Activated CD4-positive, alpha-beta T cell treated with anti-CD3 and anti-CD28 coated beads, Interleukin-2, amount 50 U/mL, for 1 hour (primary cell): ENCODE results near the gene SCYL2.
"Not testable (repeated sequence)": the region's sequence is repeated elsewhere in the genome, so short reads cannot be mapped to it uniquely, and the experiment has no call there.

ENCODE experiments used
- DNase-seq: peaks from one replicate; pipeline ENCODE4 v3.0.0-alpha.2; 2020

The SCYL2 gene

GRCh38 chr12:100331871-100332270 is 64.9 kb downstream of the SCYL2 start:
- DNase-seq: no peak

- no peak for DNase-seq
Observed at GRCh38 chr12:100332852-100333251, 65.9 kb downstream of the SCYL2 start.

DNA sequence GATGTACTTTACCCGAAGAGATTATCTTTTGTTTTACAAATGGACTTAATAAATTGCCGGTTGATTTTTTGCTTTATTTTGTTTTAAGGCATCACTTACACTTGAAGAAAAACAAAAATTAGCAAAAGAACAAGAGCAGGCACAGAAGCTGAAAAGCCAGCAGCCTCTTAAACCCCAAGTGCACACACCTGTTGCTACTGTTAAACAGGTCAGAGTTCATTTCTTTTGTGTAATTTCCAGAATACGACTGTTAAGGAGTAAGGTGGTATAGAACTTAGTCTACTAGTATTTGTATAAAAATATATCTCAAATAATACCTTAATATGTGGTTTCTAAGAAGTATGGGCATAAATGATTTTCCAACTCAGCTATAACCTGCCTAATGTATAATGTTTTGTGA is 70.3 kb downstream of the SCYL2 start:
- DNase-seq: no peak

DNA sequence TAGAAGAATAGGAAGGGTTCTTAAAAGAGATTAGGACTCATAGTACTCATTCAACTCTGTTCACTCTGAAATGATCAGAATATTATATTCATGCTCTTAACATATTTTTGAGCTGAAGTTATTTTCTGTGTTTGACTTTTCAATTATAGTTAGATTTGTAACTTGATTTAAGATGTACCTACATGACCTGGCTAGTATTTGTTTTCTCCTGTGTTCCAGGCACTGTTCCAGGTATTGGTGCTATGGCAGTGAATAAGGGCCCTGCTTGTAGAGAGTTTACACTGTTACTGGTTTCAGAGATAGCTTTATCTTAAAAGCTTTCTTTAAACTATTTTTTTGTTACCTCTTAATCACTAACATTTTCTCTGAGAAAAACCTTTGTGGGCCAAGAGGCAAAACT is 70.8 kb downstream of the SCYL2 start:
- no peak for DNase-seq

DNA sequence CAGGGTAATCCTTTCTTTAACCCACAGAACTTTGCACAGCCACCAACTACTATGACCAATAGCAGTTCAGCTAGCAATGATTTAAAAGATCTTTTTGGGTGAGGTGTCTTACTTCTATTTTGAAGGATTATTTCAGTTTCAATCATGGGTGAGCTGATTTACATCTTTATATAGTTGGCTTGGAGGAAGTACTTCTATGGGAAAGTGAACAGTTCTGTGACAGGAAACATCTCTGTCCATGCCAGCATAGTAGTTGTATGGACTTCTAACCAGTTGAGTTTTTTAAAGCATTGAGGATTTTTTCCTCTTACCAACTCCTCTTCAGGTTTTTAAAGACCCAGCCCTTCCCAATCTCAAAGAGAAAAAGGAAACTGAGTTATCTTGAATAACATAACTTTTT is 72.1 kb downstream of the SCYL2 start:
- DNase-seq: no peak

GRCh38 chr12:100342897-100343296 is 75.9 kb downstream of the SCYL2 start:
- not testable (repeated sequence) for DNase-seq

GRCh38 chr12:100344351-100344750 is 77.4 kb downstream of the SCYL2 start:
- DNase-seq: not testable (repeated sequence)

- DNase-seq: no peak
Observed at GRCh38 chr12:100345020-100345767, 78.2 kb downstream of the SCYL2 start.

DNA sequence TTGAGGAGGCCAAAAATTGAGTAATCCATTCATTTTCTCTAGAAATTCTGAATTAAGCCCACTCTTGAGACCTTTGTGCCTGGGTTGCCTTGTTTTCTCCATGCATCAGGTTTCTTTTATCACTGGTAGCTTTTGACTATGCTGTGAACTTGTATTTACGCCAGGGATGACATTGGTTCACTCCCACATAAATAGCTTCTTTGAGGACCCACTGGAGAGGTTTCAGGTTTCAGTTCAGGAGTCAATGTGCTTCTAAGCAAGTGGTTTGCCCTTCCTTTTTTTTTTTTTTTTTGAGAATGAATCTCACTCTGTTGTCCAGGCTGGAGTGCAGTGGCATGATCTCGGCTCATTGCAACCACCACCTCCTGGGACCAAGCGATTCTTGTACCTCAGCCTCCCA is 79.7 kb downstream of the SCYL2 start:
- DNase-seq: no peak

DNA sequence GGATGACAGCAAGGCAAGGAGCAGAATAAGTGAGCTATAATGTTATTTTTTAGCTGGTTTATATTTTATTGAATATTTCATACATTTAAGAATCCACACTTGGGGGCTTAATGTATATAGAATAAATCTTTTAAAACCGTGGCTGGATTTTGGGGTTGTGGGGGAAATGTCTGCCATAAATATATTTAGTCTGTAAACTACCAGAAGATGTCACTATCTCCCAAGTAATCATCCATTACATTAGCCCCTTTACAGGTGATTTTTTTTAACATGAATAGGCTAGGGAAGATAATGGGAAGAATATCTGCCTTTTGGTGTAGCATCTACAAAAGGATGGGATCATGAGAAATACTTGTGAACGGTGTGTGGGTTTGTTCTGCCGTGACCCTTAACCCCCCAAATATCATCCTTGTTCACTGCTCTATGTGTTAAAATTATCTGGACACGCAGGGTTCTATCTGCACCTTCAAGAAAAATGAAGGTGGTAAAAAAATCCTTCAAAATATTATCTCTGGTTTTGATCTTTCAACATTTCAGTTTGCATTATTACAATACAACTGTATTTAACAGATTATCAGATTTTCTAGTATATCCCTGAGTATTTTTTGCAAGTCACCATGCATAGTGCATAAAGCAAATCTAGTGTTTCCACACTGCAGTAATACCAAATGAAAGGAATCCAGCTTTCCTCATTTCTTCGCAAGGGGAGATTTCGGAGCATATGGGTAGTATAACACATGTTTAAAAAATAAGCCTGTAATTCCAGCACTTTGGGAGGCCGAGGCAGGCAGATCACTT is 81.9 kb downstream of the SCYL2 start:
- DNase-seq: no peak

GRCh38 chr12:100356644-100357223 is 89.8 kb downstream of the SCYL2 start, which contains the start of gene SLC17A8:
SLC17A8 (plus strand) TSS chr12:100357074; CDS start chr12:100357392, 318 bp downstream.
- DNase-seq: no peak

- DNase-seq: no peak
Observed at GRCh38 chr12:100359248-100359647, 92.3 kb downstream of the SCYL2 start.

GRCh38 chr12:100359822-100360221 is 92.8 kb downstream of the SCYL2 start:
- no peak for DNase-seq

GRCh38 chr12:100360450-100360849 is 93.5 kb downstream of the SCYL2 start:
- no peak for DNase-seq

- no peak for DNase-seq
Observed at GRCh38 chr12:100364324-100364723, 97.3 kb downstream of the SCYL2 start.

DNA sequence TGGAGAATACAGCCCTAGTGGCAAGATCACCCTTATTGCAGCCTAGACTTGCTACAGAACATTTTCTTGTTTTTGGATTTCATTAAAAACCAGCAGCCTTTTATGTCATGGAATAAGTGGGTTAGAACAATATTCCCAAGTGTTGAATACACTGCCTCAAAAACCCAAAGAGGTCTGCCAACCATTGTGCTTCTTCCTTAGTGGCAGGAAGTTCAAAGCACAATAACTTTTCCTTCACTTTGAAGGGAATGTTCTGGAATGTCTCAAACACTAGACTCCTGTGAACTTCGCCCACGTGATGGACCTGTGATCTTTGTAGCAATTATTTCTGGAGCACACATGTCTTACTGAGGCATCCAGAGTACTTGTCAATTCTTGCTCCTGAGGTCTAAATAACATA is 98.4 kb downstream of the SCYL2 start:
- DNase-seq: no peak

GRCh38 chr12:100368066-100368465 is 101.1 kb downstream of the SCYL2 start:
- no peak for DNase-seq

- DNase-seq: no peak
Observed at GRCh38 chr12:100371146-100371545, 104.2 kb downstream of the SCYL2 start.

- DNase-seq: no peak
Observed at GRCh38 chr12:100372853-100373640, 106.1 kb downstream of the SCYL2 start.

- DNase-seq: no peak
Observed at GRCh38 chr12:100375038-100375735, 108.2 kb downstream of the SCYL2 start.

- DNase-seq: no peak
Observed at GRCh38 chr12:100376161-100376560, 109.2 kb downstream of the SCYL2 start.

DNA sequence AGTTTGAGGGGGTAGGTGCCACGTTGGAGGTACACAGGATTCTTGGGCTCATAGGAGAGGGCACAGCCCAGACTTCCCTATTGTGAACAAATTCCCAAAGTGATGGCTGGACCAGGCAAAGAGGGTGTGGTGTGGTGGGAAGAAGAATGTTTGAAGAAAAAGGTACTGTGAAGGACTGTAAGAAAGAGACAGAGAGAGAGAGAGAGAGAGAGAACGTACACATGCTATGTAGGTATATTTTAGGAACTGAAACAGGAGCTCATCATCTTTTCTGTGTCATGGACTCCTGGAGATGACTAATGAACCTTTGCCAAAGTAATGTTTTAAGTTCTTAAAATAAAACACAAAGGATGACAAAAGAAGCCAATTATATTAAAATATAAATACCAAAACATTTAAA is 114.4 kb downstream of the SCYL2 start:
- DNase-seq: no peak
